Liver (tissue), 3 donors: ENCODE data around the gene HSD17B8.

Source experiments
- FOXA1 ChIP-seq: IDR thresholded peaks from 2 replicates; pipeline ENCODE4 v1.6.1; 2016; ENCODE audit warnings: antibody characterized with exemption
- GABPA ChIP-seq, 2 donors: IDR thresholded peaks in 1 of 2; conservative IDR thresholded peaks in 1 of 2; 2 replicates each; pipeline ENCODE4 v1.6.1; 2016; ENCODE audit warnings: antibody characterized with exemption in 2 of 2, mild to moderate bottlenecking in 1 of 2, moderate library complexity in 1 of 2
- HNF4A ChIP-seq, 2 donors: conservative IDR thresholded peaks; 2 replicates each; pipeline ENCODE4 v1.6.1; 2016; ENCODE audit warnings: antibody characterized with exemption in 2 of 2, mild to moderate bottlenecking in 2 of 2
- JUND ChIP-seq, 2 donors: IDR thresholded peaks; 2 replicates each; pipeline ENCODE4 v1.6.1; 2016; ENCODE audit warnings: antibody characterized with exemption in 2 of 2
- NR2F2 ChIP-seq: IDR thresholded peaks from 2 replicates; pipeline ENCODE4 v1.6.1; 2016; ENCODE audit warnings: antibody characterized with exemption
- RAD21 ChIP-seq, 2 donors: IDR thresholded peaks; 2 replicates each; pipeline ENCODE4 v1.6.1; 2016; ENCODE audit warnings: antibody characterized with exemption in 2 of 2, mild to moderate bottlenecking in 2 of 2
- REST ChIP-seq: IDR thresholded peaks from 2 replicates; pipeline ENCODE4 v1.6.1; 2016; ENCODE audit warnings: antibody characterized with exemption, mild to moderate bottlenecking
- RXRA ChIP-seq, 2 donors: IDR thresholded peaks; 2 replicates each; pipeline ENCODE4 v1.6.1; 2017 to 2018; ENCODE audit warnings: antibody characterized with exemption in 2 of 2, mild to moderate bottlenecking in 1 of 2
- TAF1 ChIP-seq: conservative IDR thresholded peaks from 2 replicates; pipeline ENCODE4 v1.6.1; 2016; ENCODE audit warnings: antibody characterized with exemption, mild to moderate bottlenecking
- YY1 ChIP-seq: IDR thresholded peaks from 2 replicates; pipeline ENCODE4 v1.6.1; 2016; ENCODE audit warnings: antibody characterized with exemption, mild to moderate bottlenecking
- ZBTB33 ChIP-seq: IDR thresholded peaks from 2 replicates; pipeline ENCODE4 v1.6.1; 2016; ENCODE audit warnings: antibody characterized with exemption
- TF ChIP-seq, protein P1 (sequence below): fragments of 150-350 bp; IDR thresholded peaks from 2 replicates; pipeline ENCODE4 v1.5.1; 2017; ENCODE audit warnings: improper control_type of control experiment, low read depth, low read length; ENCODE audit not compliant: missing input control
- TF ChIP-seq, protein P2 (sequence below): IDR thresholded peaks from 2 replicates; pipeline ENCODE4 v1.6.1; 2016; ENCODE audit warnings: antibody characterized with exemption
- TF ChIP-seq, protein P3 (sequence below): IDR thresholded peaks from 2 replicates; pipeline ENCODE4 v1.6.1; 2016; ENCODE audit warnings: antibody characterized with exemption
- donor health status: healthy.
- donor health status: healthy.

DNA sequence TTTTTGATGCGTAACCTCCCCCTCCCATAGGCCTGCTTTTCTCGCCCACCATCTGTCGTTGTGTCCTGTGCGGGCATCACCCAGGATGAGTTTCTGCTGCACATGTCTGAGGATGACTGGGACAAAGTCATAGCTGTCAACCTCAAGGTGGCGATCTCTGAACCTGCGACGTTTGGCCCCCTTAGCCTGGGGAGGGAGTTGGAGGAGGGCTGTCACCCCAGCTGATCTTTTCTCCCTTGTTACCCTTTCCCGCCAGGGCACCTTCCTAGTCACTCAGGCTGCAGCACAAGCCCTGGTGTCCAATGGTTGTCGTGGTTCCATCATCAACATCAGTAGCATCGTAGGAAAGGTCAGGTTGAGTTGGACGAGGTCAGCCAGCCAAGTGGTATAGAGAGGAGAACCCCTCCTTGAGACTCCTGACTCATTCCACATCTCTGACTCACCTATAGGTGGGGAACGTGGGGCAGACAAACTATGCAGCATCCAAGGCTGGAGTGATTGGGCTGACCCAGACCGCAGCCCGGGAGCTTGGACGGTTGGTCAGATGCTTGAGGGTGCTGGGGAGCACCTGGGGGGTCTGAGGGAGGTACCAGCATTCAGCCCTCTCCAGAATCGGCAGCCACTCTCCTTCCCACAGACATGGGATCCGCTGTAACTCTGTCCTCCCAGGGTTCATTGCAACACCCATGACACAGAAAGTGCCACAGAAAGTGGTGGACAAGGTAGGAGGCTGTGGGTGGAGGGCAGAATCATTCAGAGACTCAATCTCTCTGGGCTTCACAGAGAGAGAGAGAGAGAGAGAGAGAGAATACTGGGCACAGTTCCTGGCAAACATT is 954 bp downstream of the HSD17B8 start:
- TF ChIP-seq RAD21 (IDR thresholded peaks at IDR 0.05) (no peak), REST (no peak), JUND (IDR thresholded peaks at IDR 0.05) (no peak), FOXA1 (no peak), YY1 (no peak), GABPA (IDR thresholded peaks at IDR 0.05 in 1 of 2, conservative IDR thresholded peaks at IDR 0.05 in 1 of 2) (no peak), ZBTB33 (no peak), TAF1 (no peak), HNF4A (conservative IDR thresholded peaks at IDR 0.05) (no peak), NR2F2 (no peak), RXRA (IDR thresholded peaks at IDR 0.05) (no peak)
- TF ChIP-seq, protein P1, sequence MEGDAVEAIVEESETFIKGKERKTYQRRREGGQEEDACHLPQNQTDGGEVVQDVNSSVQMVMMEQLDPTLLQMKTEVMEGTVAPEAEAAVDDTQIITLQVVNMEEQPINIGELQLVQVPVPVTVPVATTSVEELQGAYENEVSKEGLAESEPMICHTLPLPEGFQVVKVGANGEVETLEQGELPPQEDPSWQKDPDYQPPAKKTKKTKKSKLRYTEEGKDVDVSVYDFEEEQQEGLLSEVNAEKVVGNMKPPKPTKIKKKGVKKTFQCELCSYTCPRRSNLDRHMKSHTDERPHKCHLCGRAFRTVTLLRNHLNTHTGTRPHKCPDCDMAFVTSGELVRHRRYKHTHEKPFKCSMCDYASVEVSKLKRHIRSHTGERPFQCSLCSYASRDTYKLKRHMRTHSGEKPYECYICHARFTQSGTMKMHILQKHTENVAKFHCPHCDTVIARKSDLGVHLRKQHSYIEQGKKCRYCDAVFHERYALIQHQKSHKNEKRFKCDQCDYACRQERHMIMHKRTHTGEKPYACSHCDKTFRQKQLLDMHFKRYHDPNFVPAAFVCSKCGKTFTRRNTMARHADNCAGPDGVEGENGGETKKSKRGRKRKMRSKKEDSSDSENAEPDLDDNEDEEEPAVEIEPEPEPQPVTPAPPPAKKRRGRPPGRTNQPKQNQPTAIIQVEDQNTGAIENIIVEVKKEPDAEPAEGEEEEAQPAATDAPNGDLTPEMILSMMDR: no peak
- TF ChIP-seq, protein P2, sequence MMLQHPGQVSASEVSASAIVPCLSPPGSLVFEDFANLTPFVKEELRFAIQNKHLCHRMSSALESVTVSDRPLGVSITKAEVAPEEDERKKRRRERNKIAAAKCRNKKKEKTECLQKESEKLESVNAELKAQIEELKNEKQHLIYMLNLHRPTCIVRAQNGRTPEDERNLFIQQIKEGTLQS: no peak
- TF ChIP-seq, protein P3, sequence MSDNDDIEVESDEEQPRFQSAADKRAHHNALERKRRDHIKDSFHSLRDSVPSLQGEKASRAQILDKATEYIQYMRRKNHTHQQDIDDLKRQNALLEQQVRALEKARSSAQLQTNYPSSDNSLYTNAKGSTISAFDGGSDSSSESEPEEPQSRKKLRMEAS: no peak
